K562 (cell line): ENCODE measurements around the gene PTPRC. TPM values are rescaled to one million over a fixed set of nuclear protein-coding genes. Genes with fewer than 3 reads are reported as not detected.
A peak's percentile ranks its signal among the peaks of the same experiment; 100 is the strongest.

Experiments
- ATAC-seq: fragments of 200-7000 bp; cut with Tn5 transposase; 3 replicates; pipeline ENCODE4 v1.9.1; 2020; ENCODE audit warnings: moderate library complexity
- BruUV-seq: library from RNA; stranded (reverse); fragments of 400-500 nt; replicated peaks from 2 replicates; lab custom pipeline; 2021; lab: Mats Ljungman, UMichigan
- CTCF ChIA-PET: fragments of 300-600 bp; formaldehyde crosslinking; extraction: SDS; loops from one replicate; lab custom pipeline; 2021; ENCODE audit warnings: low intra/inter-chr PET ratio; lab: Yijun Ruan, JAX
- POLR2A ChIA-PET: fragments of 300-600, 350-650 bp; sonication (Branson Sonifier 250); formaldehyde crosslinking; extraction: SDS; loops from one replicate; lab custom pipeline; 2021; ENCODE audit warnings: antibody characterized with exemption, inconsistent platforms; lab: Yijun Ruan, JAX
- DNase-seq, 4 experiments: peaks; one replicate each; pipeline versions ENCODE4 v3.0.0 to v3.0.0-alpha.2; 2011 to 2018; ENCODE audit warnings: low spot score in 3 of 4, mixed read lengths in 3 of 4; ENCODE audit errors: extremely low read depth in 1 of 4
- FAIRE-seq: peaks from 2 replicates; lab custom pipeline; 2011; peaks lifted over from hg19 to GRCh38; lab: Jason Lieb, UNC
- H2AFZ ChIP-seq: 2 replicates; pipeline ENCODE4 v1.6.0; 2011; ENCODE audit warnings: low read depth, low read length, control low read depth, inconsistent platforms
- H3K27ac ChIP-seq: fragments of 200-600 bp; 3 replicates; pipeline ENCODE4 v1.8.0; 2011; ENCODE audit warnings: low read depth, mild to moderate bottlenecking, control low read depth, inconsistent platforms, low read length, moderate library complexity, mixed read lengths; ENCODE audit errors: extremely low read depth
- H3K27me3 ChIP-seq, 2 experiments: fragments of 300-600 bp in 1 of 2; 2 replicates in 1 of 2; 3 replicates in 1 of 2; pipeline versions ENCODE4 v1.6.0 to v1.8.0; 2011; ENCODE audit warnings: inconsistent platforms in 2 of 2, low read length in 2 of 2, mild to moderate bottlenecking in 1 of 2, mixed read lengths in 1 of 2, moderate library complexity in 1 of 2; ENCODE audit not compliant: control insufficient read depth in 2 of 2, insufficient read depth in 2 of 2
- H3K36me3 ChIP-seq: fragments of 300-600 bp; 3 replicates; pipeline ENCODE4 v1.8.0; 2011; ENCODE audit warnings: mild to moderate bottlenecking, low read length, inconsistent platforms; ENCODE audit not compliant: control insufficient read depth, insufficient read depth
- H3K4me1 ChIP-seq, 2 experiments: fragments of 200-600 bp in 1 of 2; replicated peaks in 1 of 2; 2 replicates in 1 of 2; 3 replicates in 1 of 2; pipeline versions ENCODE4 v1.5.1 to v1.8.0; 2011; ENCODE audit warnings: inconsistent platforms in 2 of 2, low read length in 2 of 2, mild to moderate bottlenecking in 1 of 2, mixed read lengths in 1 of 2, moderate library complexity in 1 of 2; ENCODE audit not compliant: control insufficient read depth in 2 of 2, insufficient read depth in 2 of 2
- H3K4me2 ChIP-seq: 2 replicates; pipeline ENCODE4 v1.6.1; 2011; ENCODE audit warnings: low read length, control low read depth, inconsistent platforms, mixed read lengths; ENCODE audit not compliant: insufficient read depth
- H3K4me3 ChIP-seq: fragments of 200-600 bp; sonication (generic), shearing (Covaris generic); 2 replicates; pipeline ENCODE4 v1.5.1; 2016; ENCODE audit warnings: control low read depth, inconsistent platforms
- H3K79me2 ChIP-seq: fragments of 200-600 bp; 3 replicates; pipeline ENCODE4 v1.8.0; 2011; ENCODE audit warnings: low read length, inconsistent platforms; ENCODE audit not compliant: control insufficient read depth, insufficient read depth
- H3K9ac ChIP-seq, 2 experiments: 2 replicates each; pipeline versions ENCODE4 v1.6.0 to v1.6.1; 2011; ENCODE audit warnings: low read depth in 2 of 2, low read length in 2 of 2, control low read depth in 1 of 2, inconsistent platforms in 1 of 2, mild to moderate bottlenecking in 1 of 2, mixed read lengths in 1 of 2; ENCODE audit not compliant: insufficient read depth in 1 of 2
- H3K9me1 ChIP-seq: one replicate; pipeline ENCODE4 v1.6.0; 2011; ENCODE audit warnings: inconsistent platforms, mild to moderate bottlenecking, low read length, moderate library complexity; ENCODE audit not compliant: control insufficient read depth, insufficient read depth
- H3K9me3 ChIP-seq: replicated peaks from 2 replicates; pipeline ENCODE4 v1.5.1; 2011; ENCODE audit warnings: low read depth, low read length, inconsistent platforms; ENCODE audit not compliant: control insufficient read depth, insufficient read depth
- H4K20me1 ChIP-seq: replicated peaks from 2 replicates; pipeline ENCODE4 v1.6.1; 2011; ENCODE audit warnings: low read length, inconsistent platforms, mixed read lengths; ENCODE audit not compliant: control insufficient read depth, insufficient read depth
- DDX20 ChIP-seq: fragments of 450-650 bp; IDR thresholded peaks from 2 replicates; pipeline ENCODE4 v1.6.1; 2016; ENCODE audit warnings: missing genetic modification characterization, low read depth, mild to moderate bottlenecking, missing compliant biosample characterization, moderate library complexity
- MEIS2 ChIP-seq: fragments of 450-650 bp; IDR thresholded peaks from 2 replicates; pipeline ENCODE4 v1.6.1; 2014; ENCODE audit warnings: mild to moderate bottlenecking; ENCODE audit not compliant: partially characterized antibody
- WGBS: fragments of 100-300 bp; shearing (Covaris generic); methylation state at CpG from one replicate; pipeline ENCODE4 v1.1.6; 2016; ENCODE audit warnings: low coverage, mixed read lengths; ENCODE audit not compliant: insufficient coverage; ENCODE audit errors: missing lambda C conversion rate; 5-methylcytosine and 5-hydroxymethylcytosine counted together
- in situ Hi-C: fragments of 300-500 bp; cut with MboI; formaldehyde crosslinking; loops from 4 replicates; pipeline ENCODE4 v1.15.0; 2018; ENCODE audit warnings: inconsistent platforms, mixed read lengths
- intact Hi-C: fragments of 100-400 bp; cut with micrococcal nuclease; formaldehyde crosslinking; loops from 2 replicates; pipeline ENCODE4 v1.14.2; 2022
- polyA plus RNA-seq, 8 experiments: library from polyadenylated mRNA; depleted of rRNA in 4 of 8; stranded (reverse) in 5 of 8; unstranded in 3 of 8; fragments of >200 nt; fragmentation: Nextera tagmentation in 2 of 8; fragmentation: Illumina TruSeq in 1 of 8; extraction: Ambion mirVana in 2 of 8; extraction: Trizol in 1 of 8; gene quantifications; 2 replicates each; pipeline versions ENCODE4 v1.2.1 to v1.2.3, GENCODE V29; 2011 to 2014; ENCODE audit warnings: inconsistent platforms in 1 of 8, missing spikeins in 1 of 8
- total RNA-seq, 7 experiments: library from RNA; depleted of rRNA in 6 of 7; stranded (reverse); fragments of >200 nt in 6 of 7; fragmentation: Illumina TruSeq in 2 of 7; extraction: Trizol in 2 of 7; gene quantifications; 2 replicates each; pipeline versions ENCODE4 v1.2.1 to v1.2.3, GENCODE V29; 2011 to 2021; ENCODE audit warnings: low replicate concordance in 1 of 7
- TF ChIP-seq, protein P1 (sequence below): fragments of 450-650 bp; formaldehyde crosslinking; IDR thresholded peaks from 2 replicates; pipeline ENCODE4 v1.4.0; 2020; ENCODE audit warnings: mild to moderate bottlenecking, mixed read lengths

The PTPRC gene
- total and polyA plus RNA-seq, 9 of the 15 experiments (the other 6 are each of a cell fraction or from before 2014, with no cell fraction given): 7.1 to 107 (median 62.9) TPM

DNA sequence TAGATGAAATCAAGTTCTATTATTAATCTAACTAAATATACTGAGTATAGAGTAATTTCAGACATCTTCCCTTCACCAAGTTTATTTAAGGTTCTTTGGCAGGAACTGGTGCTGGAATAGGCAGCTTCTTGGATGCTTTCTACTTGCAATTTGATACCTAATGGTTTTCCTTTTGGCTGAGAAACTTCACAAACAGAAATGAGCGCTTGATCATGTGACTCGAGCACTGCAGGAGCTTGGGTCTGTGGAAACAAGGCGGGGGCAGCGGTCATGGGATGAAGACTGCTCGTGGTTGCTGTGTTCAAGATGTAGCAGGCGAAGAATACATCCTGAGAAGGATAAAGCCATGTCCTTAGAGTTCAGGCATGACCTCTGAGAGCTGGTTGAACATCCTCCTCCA is 136.8 kb downstream of the PTPRC start:
- H3K27ac ChIP-seq: no peak overlapping the region
- H3K9ac ChIP-seq: no peak overlapping the region
- H3K79me2 ChIP-seq: no peaks in the 10 kb centered on the region
- no peaks in the 10 kb centered on the region for H4K20me1 ChIP-seq
- peak overlapping the region; percentile 3; the same call in 1 of the 2 replicates for H3K4me2 ChIP-seq
- H3K4me1 ChIP-seq: no peaks in the 10 kb centered on the region
- H3K27me3 ChIP-seq: no peaks in the 10 kb centered on the region
- WGBS: 2% methylated on average over 6 of the region's 6 CpGs
- CTCF ChIA-PET: no interaction called here
- FAIRE-seq (no peak), DNase-seq (no peak), ATAC-seq (no peak; the same call in 2 of the 3 replicates)
- H3K4me3 ChIP-seq: no peak overlapping the region
- BruUV-seq: no TSS peak
- TF ChIP-seq MEIS2: no peak
- TF ChIP-seq, protein P1, sequence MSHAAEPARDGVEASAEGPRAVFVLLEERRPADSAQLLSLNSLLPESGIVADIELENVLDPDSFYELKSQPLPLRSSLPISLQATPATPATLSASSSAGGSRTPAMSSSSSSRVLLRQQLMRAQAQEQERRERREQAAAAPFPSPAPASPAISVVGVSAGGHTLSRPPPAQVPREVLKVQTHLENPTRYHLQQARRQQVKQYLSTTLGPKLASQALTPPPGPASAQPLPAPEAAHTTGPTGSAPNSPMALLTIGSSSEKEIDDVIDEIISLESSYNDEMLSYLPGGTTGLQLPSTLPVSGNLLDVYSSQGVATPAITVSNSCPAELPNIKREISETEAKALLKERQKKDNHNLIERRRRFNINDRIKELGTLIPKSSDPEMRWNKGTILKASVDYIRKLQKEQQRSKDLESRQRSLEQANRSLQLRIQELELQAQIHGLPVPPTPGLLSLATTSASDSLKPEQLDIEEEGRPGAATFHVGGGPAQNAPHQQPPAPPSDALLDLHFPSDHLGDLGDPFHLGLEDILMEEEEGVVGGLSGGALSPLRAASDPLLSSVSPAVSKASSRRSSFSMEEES (CRISPR knock-in tag): peak; percentile 93
- TF ChIP-seq DDX20 (tag): no peak
- no peak overlapping the region; the same call in 1 of the 2 replicates for H2AFZ ChIP-seq
- POLR2A ChIA-PET: interaction anchor here (1.1 to 1.3 kb wide), 2 partner anchors 11 kb away, joined by 3 to 5 read pairs; no protein-coding TSS in a partner anchor
- H3K9me1 ChIP-seq: no peaks in the 10 kb centered on the region
- in situ Hi-C loops: no loop called here
- no peaks in the 10 kb centered on the region for H3K9me3 ChIP-seq
- intact Hi-C loops: loop anchor here (10.0 kb wide), 1 partner anchor 769 kb away; no protein-coding TSS in a partner anchor
- H3K36me3 ChIP-seq: no peaks in the 10 kb centered on the region
